Fibroblast of gingiva (primary cell): ENCODE measurements around the gene B9D2.
"Not testable (repeated sequence)": the region's sequence is repeated elsewhere in the genome, so short reads cannot be mapped to it uniquely, and the experiment has no call there.

ENCODE experiments used
- DNase-seq: peaks from one replicate; pipeline ENCODE4 v3.0.0-alpha.2; 2011; ENCODE audit warnings: low read depth

The B9D2 gene

GRCh38 chr19:41363753-41364523 is at the start of gene B9D2:
TSS of gene B9D2 (minus strand) at chr19:41364149. CDS start at chr19:41363519, 630 bp downstream.
- DNase-seq = peak; percentile 97

GRCh38 chr19:41412953-41413352 is 49.0 kb upstream of the B9D2 start:
- DNase-seq = no peak

GRCh38 chr19:41411968-41412265 is 48.0 kb upstream of the B9D2 start:
- no peak for DNase-seq

GRCh38 chr19:41411100-41411967 is 47.4 kb upstream of the B9D2 start:
- DNase-seq = no peak

GRCh38 chr19:41410336-41411054 is 46.5 kb upstream of the B9D2 start:
- no peak for DNase-seq

- no peak for DNase-seq
Observed at GRCh38 chr19:41409288-41409687, 45.3 kb upstream of the B9D2 start.

GRCh38 chr19:41408846-41409245 is 44.9 kb upstream of the B9D2 start:
- not testable (repeated sequence) for DNase-seq

- no peak for DNase-seq
Observed at GRCh38 chr19:41408256-41408655, 44.3 kb upstream of the B9D2 start.

GRCh38 chr19:41407271-41407670 is 43.3 kb upstream of the B9D2 start:
- DNase-seq = no peak

GRCh38 chr19:41405776-41406175 is 41.8 kb upstream of the B9D2 start:
- DNase-seq = no peak

- DNase-seq = no peak
Observed at GRCh38 chr19:41403181-41403970, 39.4 kb upstream of the B9D2 start.

- DNase-seq = no peak
Observed at GRCh38 chr19:41402010-41402409, 38.1 kb upstream of the B9D2 start.

- no peak for DNase-seq
Observed at GRCh38 chr19:41401483-41401882, 37.5 kb upstream of the B9D2 start.

GRCh38 chr19:41399525-41399924 is 35.6 kb upstream of the B9D2 start:
- no peak for DNase-seq

- DNase-seq = no peak
Observed at GRCh38 chr19:41399091-41399490, 35.1 kb upstream of the B9D2 start.

GRCh38 chr19:41398598-41398997 is 34.6 kb upstream of the B9D2 start:
- DNase-seq = no peak

GRCh38 chr19:41398050-41398418 is 34.1 kb upstream of the B9D2 start:
- no peak for DNase-seq

GRCh38 chr19:41397086-41398049 is 33.4 kb upstream of the B9D2 start, which contains the start of the genes BCKDHA and EXOSC5:
TSS of gene BCKDHA (plus strand) at chr19:41397818. CDS start at chr19:41397828, 10 bp downstream.
TSS of gene EXOSC5 (minus strand) at chr19:41397359. CDS start at chr19:41397328, 31 bp downstream.
- peak; percentile 100 for DNase-seq

GRCh38 chr19:41395355-41395754 is 31.4 kb upstream of the B9D2 start:
- DNase-seq = no peak

GRCh38 chr19:41392775-41393174 is 28.8 kb upstream of the B9D2 start:
- no peak for DNase-seq

- DNase-seq = no peak
Observed at GRCh38 chr19:41391618-41392017, 27.7 kb upstream of the B9D2 start.
